ENCODE results near the gene PTPRR.
A peak's percentile ranks its signal among the peaks of the same experiment; 100 is the strongest.
"Not testable (repeated sequence)": the region's sequence is repeated elsewhere in the genome, so short reads cannot be mapped to it uniquely, and the experiment has no call there.

PTPRR gene

GRCh38 chr12:70745048-70745447, 175.5 kb downstream of the PTPRR start:
- no peak for DNase-seq

GRCh38 chr12:70744178-70744577, 176.4 kb downstream of the PTPRR start:
- no peak for DNase-seq

- no peak for DNase-seq
These were observed 179.3 kb downstream of the PTPRR start for GRCh38 chr12:70741256-70741655.

GRCh38 chr12:70739756-70740155, 180.8 kb downstream of the PTPRR start:
- DNase-seq, result no peak

- DNase-seq, result no peak
These were observed 184.0 kb downstream of the PTPRR start for GRCh38 chr12:70736351-70737133.

GRCh38 chr12:70735197-70735596, 185.3 kb downstream of the PTPRR start:
- DNase-seq, result not testable (repeated sequence)

- peak; percentile 68 for DNase-seq
These were observed 187.2 kb downstream of the PTPRR start for GRCh38 chr12:70733385-70733784.

GRCh38 chr12:70732287-70732686, 188.3 kb downstream of the PTPRR start:
- no peak for DNase-seq

- DNase-seq, result no peak
These were observed 189.8 kb downstream of the PTPRR start for GRCh38 chr12:70730675-70731180.

- DNase-seq, result no peak
These were observed 196.1 kb downstream of the PTPRR start for GRCh38 chr12:70724444-70724843.

- peak; percentile 9 for DNase-seq
These were observed 197.8 kb downstream of the PTPRR start for GRCh38 chr12:70722584-70723343.

GRCh38 chr12:70721656-70722357, 198.7 kb downstream of the PTPRR start:
- no peak for DNase-seq

- DNase-seq, result no peak
These were observed 199.3 kb downstream of the PTPRR start for GRCh38 chr12:70721216-70721615.

GRCh38 chr12:70719672-70720420, 200.7 kb downstream of the PTPRR start:
- peak; percentile 61 for DNase-seq

GRCh38 chr12:70719071-70719470, 201.5 kb downstream of the PTPRR start:
- DNase-seq, result no peak

- DNase-seq, result no peak
These were observed 208.7 kb downstream of the PTPRR start for GRCh38 chr12:70711831-70712230.

- DNase-seq, result no peak
These were observed 211.5 kb downstream of the PTPRR start for GRCh38 chr12:70709022-70709421.

- no peak for DNase-seq
These were observed 213.9 kb downstream of the PTPRR start for GRCh38 chr12:70706611-70707010.

GRCh38 chr12:70698345-70698744, 222.2 kb downstream of the PTPRR start:
- no peak for DNase-seq

- no peak for DNase-seq
These were observed 225.0 kb downstream of the PTPRR start for GRCh38 chr12:70695361-70696023.

- peak; percentile 40 for DNase-seq
These were observed 227.8 kb downstream of the PTPRR start for GRCh38 chr12:70692681-70693288.

All from fibroblast of skin of abdomen (primary cell).